HG02973 (cell line): Measurements from ENCODE around the gene CYLD.

Source experiments
- ATAC-seq: cut with Tn5 transposase; IDR thresholded peaks from one replicate; pipeline ENCODE4 v1.9.1; 2021; ENCODE audit warnings: moderate library complexity; ENCODE audit not compliant: unreplicated experiment

Gene CYLD

DNA sequence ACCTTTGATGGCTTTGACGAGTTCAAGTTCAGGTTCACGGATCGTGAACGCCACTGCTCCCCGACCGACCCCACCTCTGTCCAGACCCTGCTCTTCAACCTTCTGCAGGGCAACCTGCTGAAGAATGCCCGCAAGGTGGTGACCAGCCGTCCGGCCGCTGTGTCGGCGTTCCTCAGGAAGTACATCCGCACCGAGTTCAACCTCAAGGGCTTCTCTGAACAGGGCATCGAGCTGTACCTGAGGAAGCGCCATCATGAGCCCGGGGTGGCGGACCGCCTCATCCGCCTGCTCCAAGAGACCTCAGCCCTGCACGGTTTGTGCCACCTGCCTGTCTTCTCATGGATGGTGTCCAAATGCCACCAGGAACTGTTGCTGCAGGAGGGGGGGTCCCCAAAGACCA, 30.8 kb upstream of the CYLD start:
- ATAC-seq: no peak

DNA sequence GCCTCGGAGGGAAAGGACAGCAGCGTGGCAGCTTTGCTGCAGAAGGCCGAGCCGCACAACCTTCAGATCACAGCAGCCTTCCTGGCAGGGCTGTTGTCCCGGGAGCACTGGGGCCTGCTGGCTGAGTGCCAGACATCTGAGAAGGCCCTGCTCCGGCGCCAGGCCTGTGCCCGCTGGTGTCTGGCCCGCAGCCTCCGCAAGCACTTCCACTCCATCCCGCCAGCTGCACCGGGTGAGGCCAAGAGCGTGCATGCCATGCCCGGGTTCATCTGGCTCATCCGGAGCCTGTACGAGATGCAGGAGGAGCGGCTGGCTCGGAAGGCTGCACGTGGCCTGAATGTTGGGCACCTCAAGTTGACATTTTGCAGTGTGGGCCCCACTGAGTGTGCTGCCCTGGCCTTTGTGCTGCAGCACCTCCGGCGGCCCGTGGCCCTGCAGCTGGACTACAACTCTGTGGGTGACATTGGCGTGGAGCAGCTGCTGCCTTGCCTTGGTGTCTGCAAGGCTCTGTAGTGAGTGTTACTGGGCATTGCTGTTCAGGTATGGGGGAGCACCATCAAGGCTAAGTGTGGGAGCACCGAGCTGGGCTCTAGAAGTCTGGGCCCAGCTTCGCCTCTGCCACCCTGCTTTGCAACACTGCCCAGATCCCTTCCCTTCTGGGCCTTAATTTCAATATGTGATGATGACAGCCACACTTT, 29.9 kb upstream of the CYLD start:
- ATAC-seq: no peak

DNA sequence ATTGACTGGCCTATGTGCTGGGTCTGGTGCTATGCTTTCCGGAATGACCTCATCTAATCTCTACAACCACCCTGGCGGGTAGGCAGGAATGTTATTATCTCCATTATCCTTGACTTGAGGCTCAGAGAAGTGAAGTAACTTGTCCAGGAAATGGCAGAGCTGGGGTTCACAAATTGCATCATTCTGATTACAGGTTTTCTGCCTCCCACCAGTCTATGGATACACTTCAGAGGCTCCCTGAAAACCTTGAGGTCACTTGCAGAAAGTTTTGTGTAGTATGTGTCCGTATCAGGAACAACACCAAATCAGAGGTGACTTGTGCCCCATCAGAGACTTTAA, 29.4 kb upstream of the CYLD start:
- ATAC-seq: no peak

DNA sequence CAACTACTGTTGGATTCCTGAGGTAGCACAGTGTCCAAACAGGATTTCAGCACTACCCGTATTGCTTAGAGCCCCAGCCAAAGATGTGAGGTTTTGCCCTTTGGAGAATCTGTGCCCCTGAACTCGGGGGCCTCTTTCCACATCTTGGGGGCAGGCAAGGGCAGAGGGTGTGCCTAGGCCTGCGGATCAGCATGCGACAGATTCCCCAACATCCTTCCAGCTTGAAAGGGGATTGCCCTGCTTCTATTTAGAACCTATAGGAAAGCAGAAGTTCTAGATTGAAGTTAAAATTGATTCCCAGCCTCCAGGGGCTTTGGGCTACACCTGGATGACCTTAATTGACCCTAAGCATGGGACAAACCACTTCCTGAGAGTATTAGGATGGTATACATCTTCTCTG, 28.9 kb upstream of the CYLD start:
- no peak for ATAC-seq

DNA sequence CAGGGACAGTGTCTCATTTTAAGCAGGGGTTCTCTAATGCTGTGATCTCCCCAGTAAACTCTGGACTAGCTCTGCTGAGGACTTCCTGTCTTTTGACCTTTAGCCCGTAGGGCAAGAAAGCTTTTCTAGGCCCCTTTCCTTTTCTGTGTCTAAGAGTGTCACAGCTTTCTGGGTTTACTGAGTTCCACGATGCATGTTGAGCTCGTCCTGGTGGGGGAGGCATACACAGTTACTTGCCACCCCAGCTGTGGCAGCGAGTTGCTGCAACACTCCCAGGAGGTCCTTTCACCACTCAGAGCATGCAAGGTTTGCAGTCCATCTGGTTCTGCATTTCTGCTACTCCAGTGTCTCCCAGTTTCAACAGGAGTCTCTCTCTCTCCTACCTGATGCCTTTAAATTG, 24.8 kb upstream of the CYLD start:
- no peak for ATAC-seq

DNA sequence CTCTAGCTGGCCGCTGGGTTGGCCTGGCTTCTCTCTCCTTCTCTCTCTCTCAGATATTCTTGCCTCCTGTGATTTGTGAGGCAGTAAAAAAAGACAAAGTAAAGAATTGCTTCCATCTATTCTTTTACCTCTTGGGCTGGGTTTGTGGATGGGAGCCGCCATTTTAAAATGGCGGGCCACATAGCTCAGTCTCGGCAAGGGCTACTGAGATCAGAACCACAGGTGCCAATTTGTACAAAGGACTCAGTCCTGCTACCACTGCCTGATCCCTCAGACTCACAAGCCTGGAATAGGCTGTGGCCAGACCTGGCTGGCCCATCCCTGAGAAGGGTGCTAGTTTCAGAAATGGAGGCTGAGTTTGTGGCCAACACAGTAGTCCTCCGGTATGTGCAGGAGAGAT, 24.4 kb upstream of the CYLD start:
- ATAC-seq: no peak

DNA sequence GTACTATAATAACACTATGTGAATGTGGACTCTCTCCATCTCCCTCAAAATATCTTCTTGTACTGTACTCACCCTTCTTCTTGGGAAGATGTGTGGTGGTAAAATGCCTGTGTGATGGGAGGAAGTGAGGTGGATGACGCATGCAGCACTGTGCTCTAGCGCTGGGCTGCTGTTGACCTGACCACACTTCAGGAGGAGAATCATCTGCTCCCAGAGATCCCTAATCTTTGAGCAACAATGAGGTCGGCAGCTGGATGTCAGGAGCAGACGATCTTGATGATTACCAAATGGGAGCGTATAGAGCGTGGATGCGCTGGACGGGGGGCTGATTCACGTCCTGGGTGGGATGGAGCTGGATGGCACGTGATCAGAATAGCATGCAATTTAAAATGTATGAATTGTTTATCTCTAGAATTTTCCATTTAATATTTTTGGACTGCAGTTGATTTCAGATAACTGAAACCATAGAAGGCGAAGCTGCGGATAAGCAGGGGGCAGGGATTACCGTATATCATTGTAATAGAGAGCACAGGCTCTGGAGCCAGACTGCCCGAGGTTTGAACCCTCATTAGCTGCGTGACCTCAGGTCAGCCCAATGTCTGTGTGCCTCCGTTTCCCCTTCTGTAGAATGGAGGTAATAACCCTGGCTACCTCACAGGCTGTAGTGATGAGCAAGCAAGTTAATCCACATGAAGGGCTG, 23.7 kb upstream of the CYLD start:
- ATAC-seq: no peak

DNA sequence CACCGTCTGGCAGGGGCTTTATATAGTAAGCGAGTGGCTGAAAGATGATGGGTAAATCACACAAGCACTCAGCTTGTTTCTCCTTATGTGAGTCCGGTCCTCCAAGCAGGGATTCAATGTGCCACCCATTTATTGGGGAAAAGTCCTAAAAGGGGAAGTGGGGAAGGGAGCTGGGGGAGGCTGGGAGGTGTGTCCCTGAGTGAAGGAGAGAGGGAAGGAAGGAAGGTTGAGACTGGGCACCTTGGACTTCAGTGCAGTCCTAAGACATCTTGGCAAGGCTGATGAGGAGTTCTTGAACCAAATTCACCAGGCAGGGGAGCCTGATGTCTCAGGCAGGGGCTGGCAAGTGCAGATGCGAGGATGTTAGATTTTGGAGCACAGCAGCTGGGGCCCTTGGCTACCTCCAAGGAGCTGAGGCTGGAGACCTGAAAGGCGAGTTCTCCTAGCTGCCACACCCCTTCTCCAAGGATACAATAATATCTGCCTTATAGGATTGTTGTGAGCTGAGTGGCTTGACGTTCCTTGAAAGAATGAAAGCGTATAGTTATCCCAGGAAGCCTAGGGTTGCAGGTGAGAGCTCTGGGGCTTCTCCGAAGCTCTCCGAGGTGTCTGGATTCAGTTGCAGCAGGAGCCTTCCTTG, 23.0 kb upstream of the CYLD start:
- no peak for ATAC-seq

DNA sequence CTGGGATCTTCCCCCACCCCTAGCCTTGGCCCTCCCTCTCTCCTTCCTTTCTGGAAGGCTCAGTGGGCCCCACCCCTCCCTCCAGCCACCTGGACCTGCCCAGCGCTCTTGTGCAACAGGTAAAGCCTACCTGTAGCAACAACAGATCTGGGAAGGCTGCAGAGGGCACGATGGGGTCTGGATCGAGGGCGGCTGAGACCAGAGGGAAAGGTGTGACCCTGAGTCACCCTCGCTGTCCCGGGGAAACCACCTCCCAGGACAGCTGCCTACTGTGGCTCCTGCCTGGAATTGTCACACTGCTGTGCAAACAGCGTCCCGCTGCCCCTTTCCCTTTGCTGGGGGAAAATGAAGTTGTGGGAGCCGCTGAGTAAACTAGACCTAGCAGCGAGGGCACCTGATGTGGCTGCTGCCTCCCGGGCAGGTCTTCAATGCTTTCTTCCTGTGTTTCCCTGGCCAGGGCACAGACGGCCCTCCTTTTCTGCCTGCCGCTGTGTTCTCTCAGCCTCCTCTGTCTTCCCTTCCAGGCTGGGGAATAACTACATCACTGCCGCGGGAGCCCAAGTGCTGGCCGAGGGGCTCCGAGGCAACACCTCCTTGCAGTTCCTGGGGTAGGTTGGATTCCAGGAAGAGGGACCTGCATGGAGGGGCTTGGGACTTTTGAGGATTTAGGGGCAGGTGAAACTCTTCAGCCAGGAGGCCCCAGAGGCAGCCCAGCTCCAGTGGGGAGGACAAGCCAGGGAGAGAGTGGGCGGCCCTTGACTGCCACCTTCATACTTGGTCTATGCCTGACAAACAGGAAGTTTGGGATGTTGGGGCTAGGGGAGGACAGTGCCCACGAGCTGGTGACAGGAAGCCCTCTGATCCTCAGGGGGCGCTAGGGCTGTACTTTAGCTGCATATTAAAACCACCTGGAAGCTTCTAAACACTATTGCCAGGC, 22.2 kb upstream of the CYLD start:
- ATAC-seq: no peak

DNA sequence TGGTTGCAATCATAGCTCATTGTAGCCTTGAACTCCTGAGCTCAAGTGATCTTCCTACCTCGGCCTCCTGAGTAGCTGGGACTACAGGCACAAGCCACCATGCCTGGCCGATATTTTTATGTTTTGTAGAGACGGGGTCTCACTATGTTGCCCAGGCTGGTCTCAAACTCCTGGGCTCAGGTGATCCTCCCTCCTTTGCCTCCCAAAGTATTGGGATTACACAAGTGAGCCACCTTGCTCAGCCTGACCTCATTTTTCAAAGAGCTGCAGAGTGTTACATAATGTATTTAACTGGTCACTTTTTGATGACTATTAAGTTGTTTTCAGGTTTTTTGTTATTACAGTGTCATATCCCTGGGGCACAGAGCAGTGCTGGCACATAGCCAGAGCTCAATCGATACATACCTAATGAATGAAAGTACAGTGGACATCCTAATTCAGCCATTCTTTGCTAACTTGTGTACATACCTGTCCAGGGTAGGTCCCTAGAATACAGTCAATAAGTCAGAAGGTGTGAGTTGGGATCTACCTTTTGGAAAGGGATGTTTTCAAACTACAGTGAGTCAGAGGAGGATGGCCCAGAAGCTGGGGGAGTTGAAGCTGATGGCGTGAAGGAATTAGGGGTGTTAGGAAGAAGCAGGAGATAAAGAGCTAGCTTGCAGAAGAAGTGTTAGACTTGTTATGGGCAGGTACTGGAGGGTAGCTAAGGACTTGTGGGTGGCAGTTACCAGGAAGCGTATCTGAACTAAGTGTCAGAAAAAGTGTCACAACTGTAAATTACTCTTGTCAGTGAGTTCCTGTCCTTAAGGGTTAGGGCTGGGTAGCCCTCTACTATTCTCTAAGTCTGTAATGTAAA, 20.1 kb upstream of the CYLD start:
- ATAC-seq: no peak

DNA sequence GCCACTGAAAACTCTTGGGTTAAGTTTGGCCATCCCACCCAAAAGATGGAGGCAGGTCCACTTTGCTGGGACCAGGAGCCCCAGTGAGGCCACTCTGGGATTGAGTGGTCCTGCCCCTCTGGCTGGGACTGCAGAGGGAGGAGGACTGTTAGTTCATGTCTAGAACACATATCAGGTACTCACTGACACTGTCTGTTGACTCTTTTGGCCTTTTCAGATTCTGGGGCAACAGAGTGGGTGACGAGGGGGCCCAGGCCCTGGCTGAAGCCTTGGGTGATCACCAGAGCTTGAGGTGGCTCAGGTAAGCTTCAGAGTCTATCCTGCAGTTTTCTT, 19.5 kb upstream of the CYLD start:
- ATAC-seq: no peak

DNA sequence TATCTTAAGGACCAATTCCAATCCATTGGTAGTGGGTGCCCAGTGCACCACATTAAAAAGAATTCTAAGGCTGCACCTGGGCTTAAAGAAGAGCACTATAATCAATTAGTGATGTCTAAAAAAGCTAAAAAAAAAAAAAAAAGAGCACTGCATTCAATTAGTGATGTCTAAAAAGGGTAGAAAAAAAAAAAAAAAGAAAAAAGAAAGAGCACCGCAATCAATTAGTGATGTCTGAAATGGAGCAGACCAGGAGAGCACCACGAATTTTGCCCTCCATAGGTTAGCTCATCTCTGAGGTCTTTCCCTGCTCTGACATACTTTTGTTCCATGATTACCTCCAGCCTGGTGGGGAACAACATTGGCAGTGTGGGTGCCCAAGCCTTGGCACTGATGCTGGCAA, 18.9 kb upstream of the CYLD start:
- ATAC-seq: no peak

DNA sequence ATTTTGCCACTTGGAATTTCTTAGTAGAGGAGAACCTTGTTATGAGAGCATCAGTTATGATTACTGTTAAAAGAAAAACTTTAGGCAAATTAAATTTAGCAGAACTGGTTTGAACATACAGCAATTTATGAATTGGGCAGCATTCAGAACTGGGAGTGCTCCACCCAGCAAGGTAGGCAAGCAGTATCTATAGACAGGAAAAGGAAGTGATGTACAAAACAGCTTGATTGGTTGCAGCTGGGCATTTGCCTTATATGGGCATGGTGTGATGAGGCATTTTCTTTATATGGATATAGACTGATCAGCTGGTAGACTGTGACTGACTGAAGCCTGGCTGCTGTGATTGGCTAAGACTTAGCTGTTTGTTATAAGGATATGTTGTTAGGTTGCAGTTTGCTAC, 17.6 kb upstream of the CYLD start:
- no peak for ATAC-seq

DNA sequence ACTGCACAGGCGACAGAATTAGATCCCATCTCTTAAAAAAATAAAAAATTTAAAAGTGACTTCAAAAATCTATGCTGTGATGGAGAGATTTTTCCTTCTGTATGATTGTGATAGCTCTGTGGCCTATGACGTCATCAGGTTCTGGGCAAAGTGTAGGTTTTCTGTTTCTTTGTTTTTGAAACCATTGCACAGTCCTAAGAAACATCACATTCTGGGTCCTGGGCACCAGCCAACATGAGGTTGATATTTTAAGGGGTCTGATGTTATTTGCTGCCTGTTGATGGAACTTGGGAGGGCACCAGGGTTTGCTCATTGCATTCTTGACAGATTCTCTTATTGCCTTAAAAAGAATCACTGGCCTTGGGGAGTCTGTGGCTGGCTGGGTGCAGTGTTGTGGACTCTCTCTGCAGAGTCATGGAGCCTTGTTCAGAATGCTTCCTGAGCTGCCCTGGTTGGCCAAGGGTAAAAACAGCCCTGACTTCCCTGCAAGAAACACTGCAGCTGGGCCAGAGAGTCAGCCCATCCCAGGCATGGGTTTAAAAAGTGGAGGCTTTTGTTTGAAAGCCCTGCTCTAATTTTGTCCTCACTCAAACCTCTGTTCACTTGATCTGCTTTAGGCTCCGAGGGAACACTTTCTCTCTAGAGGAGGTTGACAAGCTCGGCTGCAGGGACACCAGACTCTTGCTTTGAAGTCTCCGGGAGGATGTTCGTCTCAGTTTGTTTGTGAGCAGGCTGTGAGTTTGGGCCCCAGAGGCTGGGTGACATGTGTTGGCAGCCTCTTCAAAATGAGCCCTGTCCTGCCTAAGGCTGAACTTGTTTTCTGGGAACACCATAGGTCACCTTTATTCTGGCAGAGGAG, 10.5 kb upstream of the CYLD start:
- ATAC-seq: no peak

DNA sequence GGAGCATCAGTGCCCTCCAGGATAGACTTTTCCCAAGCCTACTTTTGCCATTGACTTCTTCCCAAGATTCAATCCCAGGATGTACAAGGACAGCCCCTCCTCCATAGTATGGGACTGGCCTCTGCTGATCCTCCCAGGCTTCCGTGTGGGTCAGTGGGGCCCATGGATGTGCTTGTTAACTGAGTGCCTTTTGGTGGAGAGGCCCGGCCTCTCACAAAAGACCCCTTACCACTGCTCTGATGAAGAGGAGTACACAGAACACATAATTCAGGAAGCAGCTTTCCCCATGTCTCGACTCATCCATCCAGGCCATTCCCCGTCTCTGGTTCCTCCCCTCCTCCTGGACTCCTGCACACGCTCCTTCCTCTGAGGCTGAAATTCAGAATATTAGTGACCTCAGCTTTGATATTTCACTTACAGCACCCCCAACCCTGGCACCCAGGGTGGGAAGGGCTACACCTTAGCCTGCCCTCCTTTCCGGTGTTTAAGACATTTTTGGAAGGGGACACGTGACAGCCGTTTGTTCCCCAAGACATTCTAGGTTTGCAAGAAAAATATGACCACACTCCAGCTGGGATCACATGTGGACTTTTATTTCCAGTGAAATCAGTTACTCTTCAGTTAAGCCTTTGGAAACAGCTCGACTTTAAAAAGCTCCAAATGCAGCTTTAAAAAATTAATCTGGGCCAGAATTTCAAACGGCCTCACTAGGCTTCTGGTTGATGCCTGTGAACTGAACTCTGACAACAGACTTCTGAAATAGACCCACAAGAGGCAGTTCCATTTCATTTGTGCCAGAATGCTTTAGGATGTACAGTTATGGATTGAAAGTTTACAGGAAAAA, 9.7 kb upstream of the CYLD start:
- no peak for ATAC-seq

DNA sequence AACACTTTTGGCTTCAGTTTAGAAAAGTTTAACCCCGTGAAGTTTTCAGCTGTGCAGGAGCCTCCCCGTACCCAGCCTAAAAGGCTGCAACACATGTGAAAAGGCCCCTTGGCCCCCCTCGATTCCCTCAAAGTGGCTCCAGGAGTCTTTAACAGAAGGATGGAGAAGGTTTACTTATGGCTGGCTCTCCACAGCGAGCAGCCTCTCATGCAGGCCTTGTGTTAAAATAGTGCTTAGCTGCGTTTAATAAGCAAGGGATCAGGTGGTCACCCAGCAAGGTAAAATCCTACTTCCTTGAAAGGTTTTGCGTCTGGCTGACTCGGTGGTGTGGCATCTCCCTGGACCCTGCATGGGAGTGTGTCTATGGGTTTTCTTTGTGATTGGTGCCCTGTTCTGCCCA, 8.4 kb upstream of the CYLD start:
- no peak for ATAC-seq

DNA sequence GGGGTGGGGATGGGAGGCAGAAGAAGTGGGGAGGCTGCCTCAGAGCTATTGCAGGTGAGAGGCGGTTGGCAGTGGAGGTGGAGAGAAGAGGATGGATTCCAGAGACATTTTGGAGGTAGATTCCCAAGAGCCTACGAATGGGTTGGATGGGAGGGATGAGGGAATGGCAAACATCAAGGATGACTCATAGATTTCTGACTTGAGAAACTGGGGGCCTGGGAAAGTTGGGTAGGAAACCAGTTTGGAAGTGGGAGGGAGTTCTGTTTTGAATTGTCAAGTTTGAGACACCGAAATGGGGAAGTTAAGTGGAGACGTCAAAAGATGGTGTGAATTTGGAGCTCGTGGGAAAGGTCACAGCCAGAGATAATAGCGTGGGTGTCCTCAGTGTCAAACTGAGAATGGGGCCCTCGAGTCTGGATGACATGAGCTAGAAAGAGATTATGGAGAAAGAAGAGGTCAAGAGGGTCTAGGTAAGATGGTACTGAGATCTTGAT, 6.2 kb upstream of the CYLD start:
- peak; percentile 60 for ATAC-seq

DNA sequence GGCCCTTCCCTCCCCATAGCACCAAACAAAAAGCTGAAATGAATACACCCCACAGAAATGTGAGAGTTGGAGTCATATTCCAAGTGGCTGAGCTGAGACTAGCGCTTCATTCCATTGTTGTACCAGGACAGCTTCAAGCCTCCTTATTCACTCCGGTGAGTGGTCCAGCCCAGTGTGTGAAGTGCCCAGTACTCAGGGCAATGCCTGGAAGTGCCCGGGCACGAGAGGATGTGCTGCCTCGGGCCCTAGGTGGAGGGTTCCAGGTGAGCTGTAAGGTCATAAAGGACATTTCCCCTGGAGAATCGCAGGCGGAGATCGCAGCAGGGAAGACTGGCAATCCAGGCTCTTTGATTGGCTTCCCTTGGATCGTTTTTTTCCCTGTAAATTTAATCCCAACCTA, 5.4 kb upstream of the CYLD start:
- ATAC-seq: no peak
